ENCODE measurements around the gene RAD51B. TPM values are rescaled to one million over a fixed set of nuclear protein-coding genes. Genes with fewer than 3 reads are reported as not detected.

RAD51B gene
- total RNA-seq, 1 experiment from 2014 or later = 14.2 TPM

DNA sequence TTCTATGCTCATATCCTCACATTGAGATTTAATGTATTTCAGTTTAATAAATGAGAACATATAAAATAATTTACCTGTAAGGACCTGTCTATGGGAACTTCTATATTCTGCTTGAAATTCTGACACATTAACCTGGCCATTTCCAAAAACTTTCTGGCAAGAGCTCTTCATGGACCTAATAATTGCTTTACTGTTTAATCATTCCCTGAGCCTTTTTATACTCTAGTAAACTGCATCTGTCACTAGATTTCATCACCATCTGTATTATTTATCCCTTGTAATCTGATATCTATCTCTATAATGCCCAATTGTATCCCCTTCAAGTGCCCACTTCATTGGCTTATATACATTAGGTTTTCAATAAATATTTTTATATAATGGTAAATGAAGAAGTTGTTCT, 327.7 kb downstream of the RAD51B start (continued):
- TF ChIP-seq TEAD4 (CRISPR knock-in tag; IDR thresholded peaks at IDR 0.05) (no peak), ZNF423 (CRISPR knock-in tag; IDR thresholded peaks at IDR 0.05) (no peak), TEAD1 (CRISPR knock-in tag; IDR thresholded peaks at IDR 0.05) (no peak), IRF2 (CRISPR knock-in tag; IDR thresholded peaks at IDR 0.05; ENCODE audit: borderline replicate concordance, low read depth) (no peak), ZNF263 (CRISPR knock-in tag; IDR thresholded peaks at IDR 0.05; ENCODE audit: low read depth) (no peak), GABPB1 (CRISPR knock-in tag; IDR thresholded peaks at IDR 0.05) (no peak), MXD4 (CRISPR knock-in tag; IDR thresholded peaks at IDR 0.05; ENCODE audit: borderline replicate concordance) (no peak), CBFB (CRISPR knock-in tag; IDR thresholded peaks at IDR 0.05; ENCODE audit: low read depth) (no peak)
- TF ChIP-seq, protein P1, sequence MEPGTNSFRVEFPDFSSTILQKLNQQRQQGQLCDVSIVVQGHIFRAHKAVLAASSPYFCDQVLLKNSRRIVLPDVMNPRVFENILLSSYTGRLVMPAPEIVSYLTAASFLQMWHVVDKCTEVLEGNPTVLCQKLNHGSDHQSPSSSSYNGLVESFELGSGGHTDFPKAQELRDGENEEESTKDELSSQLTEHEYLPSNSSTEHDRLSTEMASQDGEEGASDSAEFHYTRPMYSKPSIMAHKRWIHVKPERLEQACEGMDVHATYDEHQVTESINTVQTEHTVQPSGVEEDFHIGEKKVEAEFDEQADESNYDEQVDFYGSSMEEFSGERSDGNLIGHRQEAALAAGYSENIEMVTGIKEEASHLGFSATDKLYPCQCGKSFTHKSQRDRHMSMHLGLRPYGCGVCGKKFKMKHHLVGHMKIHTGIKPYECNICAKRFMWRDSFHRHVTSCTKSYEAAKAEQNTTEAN (CRISPR knock-in tag; IDR thresholded peaks at IDR 0.05) = no peak

DNA sequence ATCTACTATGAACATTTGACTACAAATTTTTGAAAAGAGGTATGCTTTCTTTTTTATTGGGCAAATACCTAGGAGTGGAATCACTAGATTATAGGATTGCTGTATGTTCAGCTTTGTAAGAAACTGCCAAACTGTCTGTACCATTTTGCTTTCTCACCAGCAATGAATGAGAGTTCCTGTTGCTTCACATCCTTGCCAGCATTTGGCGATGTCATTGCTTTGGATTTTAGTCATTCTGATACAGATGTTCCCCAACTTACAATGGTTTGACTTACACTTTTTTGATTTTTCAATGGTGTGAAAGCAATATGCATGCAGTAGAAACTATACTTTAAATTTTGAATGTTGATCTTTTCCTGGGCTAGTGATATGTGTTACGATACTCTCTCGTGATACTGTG, 328.7 kb downstream of the RAD51B start:
- no peak for ATAC-seq
- Mint-ChIP-seq H3K4me1 (peaks cover 6% of the 10 kb centered on the region), H3K27me3 (ENCODE audit: low read depth) (no peaks in the 10 kb centered on the region), H3K9me3 (peaks cover 47% of the 10 kb centered on the region), H3K4me3 (no peak overlapping the region), H3K27ac (no peak overlapping the region), H3K36me3 (peaks cover 37% of the 10 kb centered on the region)
- ChIA-PET POLR2A (no interaction called here), CTCF (interaction anchor here (0.6 kb wide), 1 partner anchor 25 kb away, joined by 3 read pairs; no protein-coding TSS in a partner anchor)
- TF ChIP-seq, protein P2, sequence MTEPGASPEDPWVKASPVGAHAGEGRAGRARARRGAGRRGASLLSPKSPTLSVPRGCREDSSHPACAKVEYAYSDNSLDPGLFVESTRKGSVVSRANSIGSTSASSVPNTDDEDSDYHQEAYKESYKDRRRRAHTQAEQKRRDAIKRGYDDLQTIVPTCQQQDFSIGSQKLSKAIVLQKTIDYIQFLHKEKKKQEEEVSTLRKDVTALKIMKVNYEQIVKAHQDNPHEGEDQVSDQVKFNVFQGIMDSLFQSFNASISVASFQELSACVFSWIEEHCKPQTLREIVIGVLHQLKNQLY (CRISPR knock-in tag; IDR thresholded peaks at IDR 0.05) = no peak
- TF ChIP-seq ATF1 (CRISPR knock-in tag; IDR thresholded peaks at IDR 0.05) = no peak
- TF ChIP-seq SOX15 (CRISPR knock-in tag; IDR thresholded peaks at IDR 0.05) = no peak
- TF ChIP-seq, protein P3, sequence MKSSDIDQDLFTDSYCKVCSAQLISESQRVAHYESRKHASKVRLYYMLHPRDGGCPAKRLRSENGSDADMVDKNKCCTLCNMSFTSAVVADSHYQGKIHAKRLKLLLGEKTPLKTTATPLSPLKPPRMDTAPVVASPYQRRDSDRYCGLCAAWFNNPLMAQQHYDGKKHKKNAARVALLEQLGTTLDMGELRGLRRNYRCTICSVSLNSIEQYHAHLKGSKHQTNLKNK (CRISPR knock-in tag; IDR thresholded peaks at IDR 0.05) = no peak
- TF ChIP-seq, protein P4, sequence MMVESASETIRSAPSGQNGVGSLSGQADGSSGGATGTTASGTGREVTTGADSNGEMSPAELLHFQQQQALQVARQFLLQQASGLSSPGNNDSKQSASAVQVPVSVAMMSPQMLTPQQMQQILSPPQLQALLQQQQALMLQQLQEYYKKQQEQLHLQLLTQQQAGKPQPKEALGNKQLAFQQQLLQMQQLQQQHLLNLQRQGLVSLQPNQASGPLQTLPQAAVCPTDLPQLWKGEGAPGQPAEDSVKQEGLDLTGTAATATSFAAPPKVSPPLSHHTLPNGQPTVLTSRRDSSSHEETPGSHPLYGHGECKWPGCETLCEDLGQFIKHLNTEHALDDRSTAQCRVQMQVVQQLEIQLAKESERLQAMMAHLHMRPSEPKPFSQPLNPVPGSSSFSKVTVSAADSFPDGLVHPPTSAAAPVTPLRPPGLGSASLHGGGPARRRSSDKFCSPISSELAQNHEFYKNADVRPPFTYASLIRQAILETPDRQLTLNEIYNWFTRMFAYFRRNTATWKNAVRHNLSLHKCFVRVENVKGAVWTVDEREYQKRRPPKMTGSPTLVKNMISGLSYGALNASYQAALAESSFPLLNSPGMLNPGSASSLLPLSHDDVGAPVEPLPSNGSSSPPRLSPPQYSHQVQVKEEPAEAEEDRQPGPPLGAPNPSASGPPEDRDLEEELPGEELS (CRISPR knock-in tag; IDR thresholded peaks at IDR 0.05) = no peak
- no peak for DNase-seq (ENCODE audit: low spot score)

DNA sequence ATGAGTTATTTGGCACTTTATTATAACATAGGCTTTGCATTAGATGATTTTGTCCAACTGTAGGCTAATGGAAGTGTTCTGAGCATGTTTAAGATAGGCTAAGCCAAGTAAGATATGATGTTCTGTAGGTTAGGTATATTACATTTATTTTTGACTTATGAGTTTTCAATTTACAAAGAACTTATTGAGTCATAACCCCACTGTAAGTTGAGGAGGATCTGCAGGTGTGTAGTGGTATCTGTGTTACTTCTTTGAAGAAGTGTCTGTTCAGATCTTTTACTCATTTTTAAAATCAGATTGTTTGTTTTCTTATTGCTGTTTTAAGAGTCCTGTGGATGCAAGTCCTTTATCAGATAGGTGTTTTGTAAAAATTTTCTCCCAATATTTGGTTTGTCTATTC, 329.2 kb downstream of the RAD51B start:
- ChIA-PET POLR2A (no interaction called here), CTCF (no interaction called here)
- Mint-ChIP-seq H3K27me3 (ENCODE audit: low read depth) (no peaks in the 10 kb centered on the region), H3K27ac (no peak overlapping the region), H3K36me3 (peaks cover 39% of the 10 kb centered on the region), H3K4me3 (no peak overlapping the region), H3K9me3 (peaks cover 50% of the 10 kb centered on the region), H3K4me1 (peaks cover 10% of the 10 kb centered on the region)
- TF ChIP-seq MYBL2 (CRISPR knock-in tag; IDR thresholded peaks at IDR 0.05) = no peak
- TF ChIP-seq NFE2L1 (CRISPR knock-in tag; IDR thresholded peaks at IDR 0.05) = no peak
- no peak for TF ChIP-seq SMAD3 (CRISPR knock-in tag; IDR thresholded peaks at IDR 0.05; ENCODE audit: borderline replicate concordance)
- no peak for TF ChIP-seq ZNF671 (CRISPR knock-in tag; IDR thresholded peaks at IDR 0.05)
- TF ChIP-seq, protein P5, sequence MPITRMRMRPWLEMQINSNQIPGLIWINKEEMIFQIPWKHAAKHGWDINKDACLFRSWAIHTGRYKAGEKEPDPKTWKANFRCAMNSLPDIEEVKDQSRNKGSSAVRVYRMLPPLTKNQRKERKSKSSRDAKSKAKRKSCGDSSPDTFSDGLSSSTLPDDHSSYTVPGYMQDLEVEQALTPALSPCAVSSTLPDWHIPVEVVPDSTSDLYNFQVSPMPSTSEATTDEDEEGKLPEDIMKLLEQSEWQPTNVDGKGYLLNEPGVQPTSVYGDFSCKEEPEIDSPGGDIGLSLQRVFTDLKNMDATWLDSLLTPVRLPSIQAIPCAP (CRISPR knock-in tag; IDR thresholded peaks at IDR 0.05) = no peak
- TF ChIP-seq NR1H2 (CRISPR knock-in tag; IDR thresholded peaks at IDR 0.05) = no peak
- TF ChIP-seq GRHL2 (CRISPR knock-in tag; IDR thresholded peaks at IDR 0.05; ENCODE audit: insufficient replicate concordance, severe bottlenecking) = no peak
- TF ChIP-seq FOXK1 (CRISPR knock-in tag; IDR thresholded peaks at IDR 0.05) = no peak
- TF ChIP-seq CDX4 (CRISPR knock-in tag; IDR thresholded peaks at IDR 0.05; ENCODE audit: borderline replicate concordance) = no peak
- TF ChIP-seq EMX1 (CRISPR knock-in tag; IDR thresholded peaks at IDR 0.05) = no peak
- TF ChIP-seq ZNF263 (CRISPR knock-in tag; IDR thresholded peaks at IDR 0.05; ENCODE audit: low read depth) = no peak
- TF ChIP-seq NR2C2 (CRISPR knock-in tag; IDR thresholded peaks at IDR 0.05) = no peak
- TF ChIP-seq, protein P2 (CRISPR knock-in tag; IDR thresholded peaks at IDR 0.05) = no peak
- no peak for DNase-seq (ENCODE audit: low spot score)
- ATAC-seq = no peak
